ENCODE measurements around the gene DDR2.

Gene DDR2

DNA sequence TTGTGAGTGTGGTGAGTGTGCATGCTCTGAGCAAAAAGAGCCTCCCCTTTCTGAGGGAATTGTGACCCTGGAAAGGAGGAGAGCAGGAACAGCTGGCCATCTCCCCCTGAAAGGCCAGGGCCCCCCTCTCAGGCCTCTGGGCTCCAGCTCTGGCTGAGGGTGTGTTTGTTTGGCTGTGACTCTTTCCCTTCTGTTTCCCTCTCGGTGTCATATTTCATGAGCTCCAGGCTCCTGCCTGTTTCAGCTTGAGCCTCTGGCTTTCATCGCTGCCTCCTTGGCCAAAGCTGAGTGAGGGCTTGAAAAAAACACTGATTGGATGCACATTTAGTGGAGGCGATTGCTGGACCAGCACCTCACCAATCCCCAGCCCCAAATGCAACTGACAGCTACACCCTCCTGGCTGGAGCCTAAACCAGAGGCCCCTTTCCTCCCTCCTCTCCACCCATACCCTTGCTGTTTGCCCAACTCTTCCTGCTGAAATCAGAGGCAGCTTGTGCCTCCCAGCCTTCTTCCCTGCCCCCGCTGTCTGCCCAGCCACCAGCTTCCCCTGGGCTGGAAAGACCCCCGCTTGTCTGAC lies 64.1 kb downstream of the DDR2 start:
- no peak for FAIRE-seq

DNA sequence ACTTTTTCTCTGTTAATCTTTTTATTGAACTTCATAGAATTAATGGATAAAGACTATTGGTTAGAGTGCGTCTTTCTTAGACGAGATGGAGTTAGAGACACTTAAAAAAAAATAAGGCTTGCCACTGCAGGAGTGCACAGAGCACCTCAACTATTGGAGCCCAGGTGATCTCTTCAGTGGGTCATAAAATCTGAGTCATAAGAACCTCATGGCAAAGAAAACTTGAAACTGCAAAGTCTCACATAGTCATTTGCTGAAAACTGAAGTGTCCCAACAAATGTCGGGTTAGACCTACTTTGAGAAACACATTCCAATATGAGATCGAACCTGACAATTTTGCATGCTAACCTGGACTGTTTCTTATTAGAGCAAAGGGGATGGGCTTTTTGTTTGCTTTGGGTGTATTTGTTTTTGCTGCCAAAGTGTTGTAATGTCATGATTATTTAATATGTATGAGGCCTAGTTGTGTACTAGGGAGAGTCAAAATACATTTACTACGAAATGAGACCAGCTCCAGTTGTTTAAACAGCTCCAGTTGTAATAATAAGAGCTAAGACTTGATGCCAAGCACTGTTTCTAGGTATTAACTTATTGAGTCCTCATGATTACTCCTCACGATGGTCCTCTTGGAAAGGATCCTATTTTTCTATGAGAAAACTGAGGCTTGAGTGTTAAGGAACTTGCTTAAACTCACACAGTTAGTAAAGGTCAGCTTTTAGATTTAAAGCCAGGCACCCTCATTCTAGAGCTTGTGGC lies 65.1 kb downstream of the DDR2 start:
- FAIRE-seq: no peak
- DNase-seq (ENCODE audit: low spot score): no peak

More for the DNA sequence above, 64.1 kb downstream of the DDR2 start:
- no peak for DNase-seq (ENCODE audit: low spot score)

DNA sequence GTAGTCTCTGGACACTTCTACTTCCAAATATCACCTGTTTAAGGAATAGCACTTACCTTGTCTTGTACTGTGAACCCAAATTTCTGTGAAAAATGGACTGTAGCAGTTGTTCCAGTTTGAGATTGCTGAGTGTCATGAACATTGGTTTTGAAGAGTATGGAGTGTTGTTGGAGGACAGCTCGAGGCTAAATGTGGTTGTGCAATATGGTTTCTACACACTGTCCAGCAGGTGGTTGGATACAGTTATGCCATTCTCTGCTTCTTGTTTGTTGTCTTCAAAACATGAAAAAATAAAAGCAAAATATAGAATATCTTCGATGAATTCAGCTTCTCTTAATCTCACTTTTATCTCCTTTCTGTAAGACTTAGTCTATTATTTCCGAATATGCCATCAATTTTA lies 67.1 kb downstream of the DDR2 start:
- FAIRE-seq: no peak
- no peak for DNase-seq (ENCODE audit: low spot score)

DNA sequence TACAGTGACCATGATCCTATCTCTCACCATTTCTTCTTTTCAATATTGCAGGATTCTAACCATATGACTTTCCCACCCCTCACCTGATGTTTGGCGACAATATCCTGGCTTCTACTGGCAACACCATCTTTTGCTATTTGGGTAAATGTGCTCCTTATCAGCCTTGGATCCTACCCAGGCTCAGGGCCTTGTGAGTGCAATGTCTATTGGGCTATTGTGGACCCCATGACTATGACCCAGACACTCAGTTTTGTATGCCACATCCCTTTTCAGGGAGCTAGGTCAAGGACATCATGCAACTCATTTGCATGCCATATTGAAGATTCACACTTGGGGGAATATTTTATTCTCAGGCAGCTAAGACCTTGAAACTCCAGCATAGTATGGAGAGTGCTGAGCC lies 67.9 kb downstream of the DDR2 start:
- no peak for DNase-seq (ENCODE audit: low spot score)
- no peak for FAIRE-seq

DNA sequence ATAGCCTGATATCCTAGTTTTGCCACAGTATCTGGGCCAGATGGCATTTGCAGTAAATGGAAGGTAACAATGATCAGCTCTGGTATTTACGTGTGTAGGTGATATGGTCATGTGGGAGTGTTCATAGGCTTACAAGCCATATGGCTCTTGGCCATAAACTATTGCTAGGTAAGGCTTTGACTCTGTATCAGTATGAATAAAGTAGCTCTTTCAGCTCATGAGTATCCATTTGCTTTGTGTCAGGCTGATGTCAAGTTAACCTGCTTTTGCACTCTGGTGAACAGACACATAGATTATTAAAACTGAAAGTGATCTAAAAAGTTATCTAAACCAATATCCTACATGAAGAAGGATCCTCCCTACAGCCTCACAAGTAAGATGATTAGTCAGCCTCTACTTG lies 69.0 kb downstream of the DDR2 start:
- no peak for FAIRE-seq
- DNase-seq (ENCODE audit: low spot score): no peak

DNA sequence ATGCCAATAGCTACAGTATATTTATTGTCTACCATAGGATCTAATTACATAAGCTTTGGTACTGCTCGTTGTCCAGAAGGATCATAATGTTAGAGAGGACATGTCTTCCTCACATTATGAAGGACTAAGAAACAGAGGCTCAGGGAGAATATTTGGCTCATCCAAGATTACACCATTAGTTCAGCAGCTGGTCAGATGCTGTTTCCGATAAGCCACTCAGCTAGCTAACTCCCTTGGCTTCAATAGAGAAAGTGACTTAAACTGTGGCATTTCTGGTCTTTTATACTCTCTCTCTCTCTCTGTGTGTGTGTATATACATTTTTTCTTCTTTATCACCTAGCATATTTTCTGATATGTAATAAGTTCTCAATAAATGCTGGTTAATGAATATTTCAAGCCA lies 70.4 kb downstream of the DDR2 start:
- FAIRE-seq (no peak), DNase-seq (ENCODE audit: low spot score) (no peak)

DNA sequence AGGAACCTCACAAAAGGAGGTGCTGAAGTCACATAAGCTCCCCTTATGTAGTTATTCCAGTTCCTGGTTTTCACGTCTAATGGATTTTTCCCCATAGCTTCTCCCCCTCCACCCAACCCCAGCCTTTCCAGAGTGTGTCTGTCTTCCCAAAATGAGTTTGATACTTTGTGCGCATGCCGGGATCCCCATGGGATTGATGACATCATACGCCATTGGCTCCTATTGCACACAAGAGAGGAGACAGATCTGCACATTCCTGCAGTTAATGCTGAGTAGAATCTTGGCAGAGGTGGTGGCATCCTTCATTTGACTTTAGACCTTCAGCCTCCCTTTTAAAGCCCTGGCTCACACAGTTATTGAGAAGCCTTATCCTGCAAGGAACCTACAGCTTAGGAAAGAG lies 71.4 kb downstream of the DDR2 start:
- FAIRE-seq (no peak), DNase-seq (ENCODE audit: low spot score) (no peak)

DNA sequence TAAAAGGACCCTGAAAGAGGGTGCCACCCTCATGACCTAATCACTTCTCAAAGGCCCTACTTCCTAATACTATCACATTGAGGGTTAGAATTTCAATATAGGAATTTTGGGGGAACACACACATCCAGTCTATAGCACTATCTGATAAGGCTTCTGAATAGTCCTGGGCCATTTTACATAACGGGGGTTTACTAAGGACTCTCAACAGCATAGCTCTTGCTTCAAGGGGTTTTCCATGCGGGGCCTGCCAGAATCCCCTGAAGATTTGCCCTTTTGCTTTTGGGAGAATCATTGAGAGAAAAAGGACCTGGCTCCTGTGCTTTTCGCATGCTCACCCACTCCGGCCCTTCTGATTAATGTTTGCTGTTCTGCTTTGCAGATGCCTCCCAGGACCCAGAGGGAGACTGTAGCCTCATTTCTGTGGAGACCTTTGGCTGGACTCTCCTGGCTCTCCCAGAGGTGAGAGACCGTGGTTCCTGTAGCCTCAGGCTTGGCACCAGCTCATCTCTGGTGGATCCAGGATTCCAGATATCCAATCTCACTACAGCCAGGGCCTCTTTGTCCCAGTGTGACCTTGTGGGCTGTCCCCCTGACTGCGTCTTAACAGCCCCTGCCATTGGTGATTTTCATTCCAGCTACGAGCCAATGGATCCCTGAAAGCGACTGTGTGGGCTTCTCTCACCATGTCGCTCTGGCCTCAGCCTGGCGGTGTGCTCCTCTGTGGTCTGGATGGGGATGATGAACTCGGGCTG lies 72.6 kb downstream of the DDR2 start:
- no peak for DNase-seq (ENCODE audit: low spot score)
- FAIRE-seq: no peak

DNA sequence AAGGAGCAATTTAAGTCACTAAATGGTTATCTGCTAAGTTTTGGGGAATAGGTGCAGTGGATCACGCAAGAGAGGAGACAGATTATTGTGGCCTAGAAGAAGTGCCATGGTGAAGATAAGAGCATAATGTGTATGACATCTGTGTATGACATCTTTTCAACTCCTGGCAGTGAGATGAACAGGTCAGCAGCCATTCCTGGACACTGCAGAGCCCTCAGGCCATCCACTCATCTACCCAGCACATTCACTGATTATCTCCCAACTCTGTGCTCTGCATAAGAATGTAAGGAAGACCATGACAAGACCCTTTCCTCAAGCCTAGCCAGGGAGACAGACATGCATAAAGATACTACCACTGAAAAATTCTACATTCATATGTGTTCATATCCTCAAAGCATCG lies 73.7 kb downstream of the DDR2 start:
- FAIRE-seq: no peak

DNA sequence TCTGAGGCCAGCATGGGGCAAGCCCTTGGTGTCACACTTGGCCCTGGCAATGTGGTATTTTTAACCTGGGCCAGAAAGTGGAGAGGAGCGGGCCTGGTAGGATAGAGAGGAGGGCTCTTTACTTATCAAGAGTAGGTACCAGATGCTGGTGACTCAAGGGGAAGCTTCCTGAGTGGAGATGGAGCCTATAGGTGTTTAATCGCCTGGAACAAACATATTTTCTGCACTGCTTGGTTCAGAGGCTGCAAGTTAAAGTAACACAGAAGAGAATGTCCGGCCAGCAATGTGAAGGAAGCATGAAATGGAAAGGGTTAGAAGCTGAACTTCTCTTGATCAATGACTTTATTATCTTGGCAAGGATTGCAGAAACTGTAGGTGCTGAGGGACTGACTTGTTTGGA lies 74.3 kb downstream of the DDR2 start:
- no peak for DNase-seq (ENCODE audit: low spot score)

More for the DNA sequence above, 73.7 kb downstream of the DDR2 start:
- DNase-seq (ENCODE audit: low spot score): no peak

DNA sequence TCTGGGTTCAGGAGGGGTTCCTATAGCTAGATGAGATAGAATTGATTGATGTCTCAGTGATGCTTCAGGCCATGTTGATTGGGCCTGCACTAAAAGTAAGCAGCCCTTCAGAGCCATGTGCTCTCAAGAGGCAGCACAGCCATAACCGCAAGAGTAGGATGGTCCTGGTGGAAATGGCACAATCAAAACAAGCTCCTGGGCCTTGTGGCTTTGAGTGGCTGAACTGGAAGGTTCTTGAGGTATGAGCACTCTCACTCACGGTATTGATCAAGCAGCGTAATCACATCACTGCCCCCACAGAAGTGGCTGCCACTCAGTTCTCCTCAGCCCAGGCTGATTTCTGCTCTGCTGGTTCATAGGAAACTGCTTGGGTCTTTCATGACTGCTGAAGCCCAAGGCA lies 76.0 kb downstream of the DDR2 start:
- DNase-seq (ENCODE audit: low spot score) (no peak), FAIRE-seq (no peak)

More for the DNA sequence above, 74.3 kb downstream of the DDR2 start:
- no peak for FAIRE-seq

DNA sequence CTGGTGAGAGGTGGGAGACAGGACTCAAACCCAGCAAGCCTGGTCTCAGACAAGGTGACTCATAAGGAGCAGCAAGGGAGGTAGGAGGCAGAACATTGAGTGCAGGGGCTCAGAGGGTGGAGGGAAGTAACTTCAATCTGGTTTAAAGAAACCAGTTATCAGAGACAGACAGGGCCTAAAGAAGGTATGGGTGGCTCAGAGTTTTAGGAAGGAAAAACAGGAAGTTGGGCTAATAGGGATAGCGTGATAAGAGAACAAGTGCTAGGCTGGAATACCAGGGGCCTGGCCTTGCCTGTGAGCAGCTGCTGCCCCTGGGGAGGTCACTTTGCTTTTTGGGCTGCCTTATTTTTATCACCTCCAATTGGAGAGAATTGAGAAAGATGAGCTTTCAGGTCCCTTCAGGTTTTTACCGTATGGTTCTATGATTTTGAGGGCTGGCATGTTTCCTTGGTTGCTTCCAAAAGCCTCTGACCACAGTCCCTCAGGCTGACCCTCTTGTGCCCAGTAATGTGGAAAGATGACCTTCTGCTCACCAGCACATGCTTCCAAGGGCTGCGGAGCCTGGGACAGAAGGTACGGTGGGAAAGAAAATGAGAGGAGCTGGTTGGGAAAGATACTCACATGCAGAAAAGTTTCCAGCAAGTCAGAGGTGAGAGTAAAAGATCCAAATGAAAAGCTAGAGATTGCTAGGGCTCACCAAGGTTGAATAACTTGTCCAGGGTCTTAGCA lies 77.0 kb downstream of the DDR2 start:
- DNase-seq (ENCODE audit: low spot score): no peak
- FAIRE-seq: no peak

DNA sequence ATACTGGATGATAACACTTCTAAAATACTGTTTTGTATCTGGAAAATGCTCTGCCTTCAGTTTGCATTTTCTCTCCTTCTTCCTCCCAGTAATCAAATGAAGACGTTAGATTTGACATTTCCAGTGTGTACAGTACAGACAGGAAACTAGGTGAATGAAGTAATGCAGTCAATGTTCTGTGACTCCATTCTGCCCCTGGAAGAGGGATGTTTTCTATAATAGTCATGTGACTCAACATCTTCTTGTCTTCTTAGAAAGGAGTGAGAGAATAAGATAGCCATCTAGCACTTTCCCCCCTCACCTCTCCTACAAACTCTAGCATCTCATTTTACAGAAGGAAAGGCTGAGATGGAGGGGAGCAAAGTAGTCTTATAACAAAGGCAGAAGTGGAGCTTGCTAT lies 77.6 kb downstream of the DDR2 start:
- FAIRE-seq (no peak), DNase-seq (ENCODE audit: low spot score) (no peak)

DNA sequence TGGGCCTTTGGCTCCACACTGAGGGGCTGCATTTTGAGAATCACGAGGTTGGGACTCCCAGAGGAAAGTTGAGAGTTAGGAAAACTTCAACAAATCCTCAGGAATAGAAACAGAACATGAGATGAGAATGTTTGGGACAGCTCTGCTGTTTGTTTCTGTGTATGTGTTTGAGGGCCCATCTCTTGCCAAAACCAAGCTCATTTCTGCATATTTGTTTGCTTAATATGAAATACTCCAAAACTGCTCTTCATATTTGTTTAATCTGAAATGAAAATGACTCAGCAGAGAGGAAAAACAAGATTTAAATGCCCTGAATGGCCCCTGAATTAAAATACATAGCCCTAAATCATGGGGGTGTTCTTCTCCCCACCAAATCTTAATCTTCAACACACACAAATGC lies 78.1 kb downstream of the DDR2 start:
- DNase-seq (ENCODE audit: low spot score) (no peak), FAIRE-seq (no peak)

DNA sequence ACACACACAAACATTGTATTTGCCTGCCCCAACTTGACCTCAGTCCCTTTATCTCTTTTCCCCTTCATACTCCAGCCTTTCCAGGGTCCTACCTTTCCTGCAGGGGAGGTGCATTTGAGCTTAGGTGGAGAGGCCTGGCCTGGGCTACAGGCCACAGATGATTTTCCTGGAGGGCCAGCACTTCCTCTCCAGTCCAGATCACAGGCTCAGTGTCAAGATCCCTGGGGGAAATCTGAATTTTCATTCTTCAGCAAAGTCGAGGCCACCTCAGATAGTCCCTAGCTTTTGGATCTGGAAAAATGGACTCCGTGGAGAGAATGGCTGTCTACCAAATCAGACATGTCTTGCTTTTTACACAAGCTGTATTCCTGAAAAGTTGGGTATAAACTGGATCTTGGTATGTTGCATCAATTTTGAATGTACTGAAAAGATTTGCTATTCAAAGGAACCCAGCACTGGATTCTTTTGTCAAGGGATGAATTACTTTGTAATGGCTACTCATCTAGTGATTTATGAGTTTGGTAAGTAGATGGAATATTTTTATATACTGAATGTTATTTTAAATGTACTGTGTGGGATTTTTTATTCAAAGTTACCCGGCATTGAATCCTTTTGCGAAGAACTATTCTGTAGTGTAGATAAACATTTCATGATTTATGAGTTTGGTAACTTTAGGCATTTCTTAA lies 78.7 kb downstream of the DDR2 start:
- DNase-seq (ENCODE audit: low spot score): no peak

DNA sequence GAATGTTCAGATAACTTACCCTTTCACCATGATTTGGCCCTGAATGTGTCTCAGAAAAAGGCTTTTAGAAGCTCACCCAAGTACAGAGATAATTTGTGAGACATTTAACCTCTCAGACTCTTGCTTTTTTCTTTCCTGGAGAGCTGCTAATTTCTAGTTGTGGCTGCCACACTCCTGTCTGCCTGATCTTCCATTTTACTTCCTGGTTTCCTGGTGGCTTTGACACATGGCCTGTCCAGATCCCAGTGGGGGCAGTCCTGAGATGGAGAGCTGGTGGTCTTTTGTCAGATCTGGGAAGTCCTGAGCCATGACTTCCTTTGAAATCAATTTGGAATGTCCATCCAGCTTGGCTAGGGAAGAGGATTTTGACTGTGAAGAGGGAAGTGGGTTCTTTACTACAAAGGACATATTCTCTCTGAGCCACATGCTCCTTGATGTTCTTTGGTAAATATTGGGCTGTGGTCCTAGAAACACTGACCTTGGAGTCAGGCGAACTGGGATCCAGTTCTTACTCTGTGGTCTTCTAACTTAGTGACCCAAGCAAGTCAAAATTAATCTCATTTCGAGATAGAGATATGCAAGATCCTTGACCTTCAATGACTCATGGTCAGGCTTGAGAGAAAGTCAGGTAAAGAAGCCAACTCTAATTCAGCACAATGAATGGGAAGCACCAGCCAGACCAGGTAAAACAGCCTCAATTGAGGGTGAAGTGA lies 80.2 kb downstream of the DDR2 start:
- DNase-seq (ENCODE audit: low spot score) (no peak), FAIRE-seq (no peak)

More for the DNA sequence above, 78.7 kb downstream of the DDR2 start:
- no peak for FAIRE-seq

DNA sequence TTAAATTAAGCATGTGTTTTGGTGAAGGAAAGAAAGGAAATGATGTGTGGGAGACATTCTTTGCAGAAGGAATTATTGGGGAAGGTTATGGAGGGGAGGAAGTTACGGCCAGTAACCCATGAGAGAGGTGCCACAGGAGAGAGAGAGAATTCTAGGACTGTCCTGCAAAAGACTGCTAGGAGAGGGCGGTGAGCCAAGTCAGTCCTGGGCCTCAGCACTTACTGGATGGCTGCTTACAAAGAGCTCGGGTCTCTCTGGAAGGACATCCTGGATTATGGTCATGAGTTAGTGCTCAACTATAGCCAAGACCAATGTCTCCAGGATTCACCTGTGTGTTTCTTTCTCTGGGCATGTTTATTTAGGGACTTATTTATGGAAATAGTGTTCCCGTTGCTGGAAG lies 83.9 kb downstream of the DDR2 start:
- no peak for FAIRE-seq
- no peak for DNase-seq (ENCODE audit: low spot score)

DNA sequence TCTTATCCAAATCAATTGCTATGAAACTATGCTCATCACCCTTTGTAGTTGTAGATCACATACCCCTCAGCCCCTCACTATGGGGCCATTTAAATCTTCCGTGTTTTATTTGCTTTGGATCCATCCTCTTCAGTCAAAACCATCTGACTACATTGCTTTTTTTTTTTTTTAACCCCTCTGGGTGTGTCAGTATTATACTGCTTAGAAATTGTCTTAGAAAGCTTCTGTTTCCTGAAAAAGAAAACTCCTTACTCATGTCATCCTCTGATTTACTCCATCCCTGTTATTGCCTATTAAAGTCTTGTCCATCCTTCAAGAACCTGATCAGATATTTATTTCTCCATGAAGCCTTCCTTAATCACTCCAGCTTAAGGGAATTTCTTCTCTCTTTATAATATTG lies 84.3 kb downstream of the DDR2 start:
- FAIRE-seq (no peak), DNase-seq (ENCODE audit: low spot score) (no peak)

DNA sequence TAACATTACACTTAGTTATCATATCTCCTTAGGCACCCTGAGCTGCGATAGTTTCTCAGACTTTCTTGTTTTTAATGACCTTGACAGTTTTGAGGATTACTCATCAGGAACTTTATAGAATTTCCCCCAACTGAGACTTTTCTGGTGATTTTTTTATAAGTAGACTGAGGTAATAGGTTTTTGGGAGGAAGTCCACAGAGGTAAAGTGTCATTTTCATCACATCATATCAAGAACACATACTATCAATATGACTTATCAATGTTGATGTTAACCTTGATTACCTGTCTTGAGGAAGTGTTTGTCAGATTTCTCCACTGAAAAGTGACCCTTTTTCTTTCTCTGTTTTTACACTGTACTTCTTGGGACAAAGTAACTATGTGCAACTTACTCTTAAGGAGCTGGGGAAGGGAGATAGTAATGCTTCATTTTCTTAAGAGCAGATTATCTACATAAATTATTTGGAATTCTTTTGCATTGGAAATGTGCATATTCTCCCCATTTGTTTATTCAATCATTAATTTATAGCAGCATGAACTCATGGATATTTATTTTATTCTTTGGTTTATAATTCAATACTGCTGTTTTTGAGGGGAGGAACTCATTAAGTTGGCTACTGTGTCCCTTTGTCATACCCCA lies 85.4 kb downstream of the DDR2 start:
- no peak for FAIRE-seq
- DNase-seq (ENCODE audit: low spot score): no peak

DNA sequence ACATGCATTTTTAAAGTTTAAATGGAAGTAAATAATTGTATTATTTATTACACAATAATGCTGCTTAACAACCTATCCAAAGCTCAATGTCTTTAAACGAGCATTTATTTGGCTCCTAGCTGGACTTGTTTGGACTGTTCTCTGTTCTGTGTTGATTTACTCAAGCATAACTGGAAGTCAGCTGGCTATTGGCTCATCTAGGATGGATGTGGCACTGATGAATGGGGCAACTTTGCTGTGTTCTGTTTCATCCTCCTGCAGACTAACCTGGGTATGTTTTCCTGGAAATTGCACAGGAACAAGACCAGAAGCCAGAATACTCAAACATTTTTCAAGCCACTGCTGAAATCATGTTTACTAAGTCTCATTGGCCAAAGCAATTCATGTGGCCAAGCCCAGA lies 87.4 kb downstream of the DDR2 start:
- FAIRE-seq (no peak), DNase-seq (ENCODE audit: low spot score) (no peak)
